Renal cortex interstitium (tissue), 11 donors: ENCODE results near the gene SRP54. TPM values are rescaled to one million over a fixed set of nuclear protein-coding genes. Genes with fewer than 3 reads are reported as not detected.

Experiments
- DNase-seq, 11 donors: peaks; one replicate each; pipeline ENCODE4 v3.0.0-alpha.2; 2013; ENCODE audit warnings: low read depth in 9 of 11, low spot score in 4 of 11; ENCODE audit errors: extremely low read depth in 1 of 11
- polyA plus RNA-seq, 3 donors: library from polyadenylated mRNA; unstranded; fragments of 120-200 nt; gene quantifications; one replicate each; pipeline ENCODE4 v1.2.1, GENCODE V29; 2013; ENCODE audit not compliant: insufficient read length in 3 of 3

The SRP54 gene
- polyA plus RNA-seq, 3 donors, result 65.3 to 80.9 (median 77.4) TPM

DNA sequence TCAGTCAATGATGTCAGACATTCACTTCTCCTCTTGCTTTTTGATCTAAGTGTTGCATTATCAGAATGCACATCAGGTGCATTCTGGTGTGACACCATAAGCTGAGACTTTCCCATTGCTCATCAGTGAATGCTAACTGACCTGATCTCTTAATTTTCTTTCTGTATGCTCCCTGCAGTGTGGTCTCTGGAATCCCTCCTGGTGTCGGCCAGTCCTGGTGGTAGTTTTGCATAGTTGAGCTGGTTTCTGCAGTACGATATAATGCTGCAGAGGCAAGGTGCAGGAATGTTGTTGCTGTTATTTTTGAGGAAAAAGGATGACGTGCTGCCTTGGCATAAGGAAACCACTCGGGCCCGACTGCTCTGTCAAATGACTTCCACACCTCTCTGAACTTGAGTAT lies 11.0 kb upstream of the SRP54 start:
- DNase-seq, result no peak

DNA sequence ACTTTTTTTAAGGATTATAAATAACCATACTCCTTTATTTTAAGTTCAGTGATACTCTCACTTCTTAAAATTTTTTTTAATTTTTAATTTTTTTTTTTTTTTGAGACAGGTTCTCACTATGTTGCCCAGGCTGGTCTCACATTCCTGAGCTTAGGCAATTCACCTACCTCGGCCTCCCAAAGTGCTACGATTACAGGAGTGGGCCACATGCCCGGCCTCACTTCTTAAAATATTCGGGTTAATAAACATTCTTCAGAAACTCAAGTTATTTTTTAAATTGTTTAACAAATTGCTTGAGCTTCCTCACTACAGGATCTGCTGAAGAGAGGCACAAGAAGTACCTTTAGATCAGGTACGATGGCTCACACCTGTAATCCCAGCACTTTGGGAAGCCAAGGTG lies 4.3 kb upstream of the SRP54 start:
- DNase-seq, result no peak

- DNase-seq, result no peak
Observed at GRCh38 chr14:34980337-34980900, 2.4 kb upstream of the SRP54 start.

- DNase-seq, result peak in 8 of 11 donors; percentile 13 to 38 (median 32)
Observed at GRCh38 chr14:34981743-34982420, 910 bp upstream of the SRP54 start.

DNA sequence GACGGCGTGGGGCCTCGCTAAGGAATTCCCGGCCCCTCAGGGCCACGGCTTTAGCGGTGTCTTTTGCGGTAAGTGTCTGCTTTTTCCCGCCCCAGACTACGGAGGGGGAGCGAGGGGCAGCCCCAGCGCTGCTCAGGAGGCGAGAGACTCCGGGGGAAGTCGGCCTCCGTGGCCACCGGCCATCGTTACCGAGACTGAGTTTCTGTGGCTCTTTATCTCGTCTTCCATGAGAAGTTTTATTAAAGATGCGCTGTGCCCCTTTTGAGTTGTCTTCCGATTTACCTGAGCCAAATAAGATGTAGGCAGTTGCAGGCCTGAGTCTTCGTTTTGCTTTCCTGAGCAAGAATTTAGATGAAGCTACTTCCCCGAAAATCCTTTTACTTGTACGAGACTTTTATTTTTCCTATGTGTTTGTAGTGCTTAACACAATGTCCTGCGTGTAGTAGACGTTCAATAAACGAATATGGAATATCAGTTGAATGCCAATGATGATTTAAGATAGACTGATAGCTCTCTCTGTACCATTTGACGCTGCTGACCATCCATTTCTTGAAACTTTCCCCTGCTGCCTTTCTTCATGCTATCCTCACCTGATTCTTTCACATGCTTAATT lies 462 bp downstream of the SRP54 start:
- no peak for DNase-seq

DNA sequence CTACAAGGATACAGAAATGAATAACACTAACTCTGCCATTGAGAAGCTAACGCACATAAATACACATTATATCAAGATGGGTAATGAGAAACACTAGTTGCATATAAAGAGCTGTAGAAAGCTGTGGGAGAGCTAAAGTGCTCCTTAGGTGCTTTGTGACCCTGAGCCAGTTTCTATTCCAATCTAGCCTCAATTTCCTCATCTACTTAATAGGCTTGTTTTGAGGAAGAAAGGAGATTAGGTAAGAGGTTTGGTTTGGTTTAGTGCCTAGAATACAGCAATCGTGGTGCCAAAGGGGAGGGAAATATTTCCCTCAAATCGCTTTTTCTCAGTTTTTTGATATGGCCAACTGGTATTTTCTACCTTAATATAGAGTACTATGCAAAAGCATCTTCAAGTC lies 994 bp downstream of the SRP54 start:
- no peak for DNase-seq

DNA sequence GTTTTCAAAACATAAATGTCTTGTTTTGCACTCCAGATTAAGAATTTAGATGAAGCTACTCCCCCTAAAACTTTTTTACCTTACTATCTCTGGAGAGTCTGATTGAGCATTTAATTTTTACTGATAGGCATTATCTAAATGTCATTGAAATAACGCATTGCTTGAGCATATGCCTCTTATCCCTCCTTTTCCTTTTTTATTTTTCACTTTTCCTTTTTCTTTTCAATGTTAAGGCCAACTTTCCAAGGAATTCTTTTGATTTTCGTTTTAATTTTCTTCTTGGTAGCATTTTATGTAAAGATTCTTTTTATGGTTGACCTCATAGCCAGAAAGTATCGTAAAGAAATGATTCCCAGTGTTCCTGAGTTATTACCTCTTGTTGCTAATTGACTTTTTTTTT lies 2.9 kb downstream of the SRP54 start:
- no peak for DNase-seq

DNA sequence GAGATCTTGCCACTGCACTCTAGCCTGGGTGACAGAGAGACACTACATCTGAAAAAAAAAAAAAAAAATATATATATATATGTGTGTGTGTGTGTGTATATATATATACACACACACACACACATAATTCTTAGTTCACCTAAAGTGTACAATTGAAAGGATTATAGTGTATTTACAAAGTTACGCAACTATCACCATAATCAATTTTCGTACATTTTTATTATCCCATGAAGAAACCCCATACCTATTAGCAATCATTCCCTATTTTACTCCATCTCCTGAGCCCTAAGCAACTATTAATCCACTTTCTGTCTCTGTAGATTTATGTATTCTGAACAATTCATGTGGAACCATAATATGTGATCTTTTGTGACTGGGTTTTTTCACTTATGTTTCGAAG lies 4.4 kb downstream of the SRP54 start:
- no peak for DNase-seq

GRCh38 chr14:34989762-34990161 lies 7.0 kb downstream of the SRP54 start:
- no peak for DNase-seq

GRCh38 chr14:34993426-34993825 lies 10.6 kb downstream of the SRP54 start:
- no peak for DNase-seq

DNA sequence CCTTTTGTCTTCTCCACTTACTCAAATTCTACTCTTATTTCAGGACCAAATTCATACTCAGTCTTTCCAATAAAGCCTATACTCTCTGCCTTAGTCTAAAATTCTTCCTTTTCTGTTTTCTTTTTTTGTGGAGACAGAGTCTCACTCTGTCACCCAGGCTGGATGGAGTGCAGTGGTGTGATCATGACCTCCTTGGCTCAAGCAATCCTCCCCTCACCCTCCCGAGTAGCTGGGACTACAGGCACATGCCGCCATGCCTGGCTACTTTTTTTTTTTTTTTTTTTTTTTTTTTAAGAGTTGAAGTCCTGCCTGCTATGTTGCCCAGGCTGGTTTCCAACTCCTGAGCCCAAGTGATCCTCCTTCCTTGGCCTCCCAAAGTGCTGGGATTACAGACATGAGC lies 11.9 kb downstream of the SRP54 start:
- DNase-seq, result no peak

DNA sequence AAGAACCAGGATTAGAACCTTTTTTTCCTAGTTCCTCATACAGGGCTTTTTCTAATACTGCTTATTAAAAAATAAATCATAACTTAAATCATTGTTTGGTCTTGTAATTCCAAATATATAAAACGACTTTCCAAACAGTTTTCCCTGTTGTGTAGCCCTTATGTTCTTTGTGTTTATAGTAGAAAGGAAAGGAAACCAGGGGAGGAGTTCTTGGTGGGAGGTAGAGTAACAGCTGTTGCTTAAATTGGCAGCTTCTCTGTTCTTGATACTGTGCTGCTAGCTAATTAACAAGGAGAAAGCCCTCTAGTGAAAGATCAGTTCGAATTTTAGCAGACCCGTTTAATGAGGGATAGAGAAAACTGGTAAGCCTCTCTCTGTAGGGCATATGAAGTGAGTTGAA lies 15.0 kb downstream of the SRP54 start:
- DNase-seq, result no peak

DNA sequence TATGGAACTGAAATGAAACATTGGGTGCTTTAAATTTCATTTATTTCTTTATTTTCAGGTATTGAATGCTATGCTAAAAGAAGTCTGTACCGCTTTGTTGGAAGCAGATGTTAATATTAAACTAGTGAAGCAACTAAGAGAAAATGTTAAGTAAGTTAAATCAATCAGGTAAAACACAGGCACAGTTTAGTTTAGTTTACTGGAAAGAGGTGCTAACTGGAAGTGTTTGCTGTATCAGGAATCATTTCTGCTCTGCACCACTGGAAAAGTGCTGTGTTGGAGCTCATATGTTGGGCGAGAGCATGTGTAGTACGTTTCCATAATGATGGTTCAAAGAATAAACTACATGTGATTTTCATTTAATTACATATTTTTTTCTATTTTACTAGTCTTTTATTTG lies 16.7 kb downstream of the SRP54 start:
- no peak for DNase-seq

GRCh38 chr14:35001621-35002020 lies 18.8 kb downstream of the SRP54 start:
- no peak for DNase-seq

DNA sequence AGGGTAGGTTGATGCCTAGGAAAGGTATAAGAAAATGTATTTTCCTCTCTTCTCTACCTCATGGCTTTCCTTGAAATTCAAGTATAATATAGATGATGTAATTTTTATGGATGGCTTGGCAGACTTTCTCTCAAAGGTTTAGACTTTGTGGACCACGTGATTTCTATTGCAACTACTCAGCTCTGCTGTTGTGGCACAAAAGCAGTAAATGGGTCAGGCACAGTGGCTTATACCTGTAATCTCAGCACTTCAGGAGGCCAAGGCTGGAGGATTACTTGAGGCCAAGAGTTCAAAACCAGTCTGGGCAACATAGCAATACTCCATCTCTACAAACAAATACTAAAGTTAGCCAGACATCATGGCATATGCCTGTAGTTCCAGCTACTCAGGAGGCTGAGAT lies 22.0 kb downstream of the SRP54 start:
- DNase-seq, result no peak

DNA sequence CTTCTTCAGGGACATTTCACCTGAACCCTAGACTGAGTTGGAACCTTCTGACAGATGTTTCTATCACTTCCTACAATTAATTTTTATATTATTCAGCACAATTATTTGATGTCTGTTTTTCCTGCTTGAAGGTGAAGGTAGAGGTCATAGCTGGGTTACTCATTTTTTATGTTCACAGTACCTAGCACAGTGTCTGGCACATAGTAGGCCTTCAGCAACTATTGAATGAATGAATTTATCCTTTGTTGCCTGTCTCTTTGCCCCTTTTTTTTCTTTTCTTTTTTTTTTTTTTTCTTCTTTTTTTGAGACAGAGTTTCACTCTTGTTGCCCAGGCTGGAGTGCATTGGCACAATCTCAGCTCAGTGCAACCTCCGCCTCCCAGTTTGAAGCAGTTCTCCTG lies 33.8 kb downstream of the SRP54 start:
- DNase-seq, result no peak

DNA sequence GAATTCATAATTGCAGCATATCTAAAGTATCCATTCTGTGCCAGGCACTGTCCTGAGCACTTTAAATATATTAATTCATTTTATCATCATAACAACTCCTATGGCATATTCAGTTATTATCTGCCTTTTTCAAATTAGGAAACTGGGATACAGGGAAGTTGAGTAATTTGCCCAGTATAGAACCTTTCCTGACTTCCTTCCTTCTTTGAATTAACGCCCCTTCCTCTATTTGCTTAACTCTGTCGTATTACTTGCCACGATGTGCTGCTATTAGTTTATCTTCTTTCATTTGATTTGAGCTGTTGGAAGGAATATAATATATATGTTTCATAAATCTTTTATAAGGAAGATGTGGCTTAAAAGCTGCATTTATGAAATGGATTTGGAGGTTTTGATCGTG lies 37.9 kb downstream of the SRP54 start:
- no peak for DNase-seq

DNA sequence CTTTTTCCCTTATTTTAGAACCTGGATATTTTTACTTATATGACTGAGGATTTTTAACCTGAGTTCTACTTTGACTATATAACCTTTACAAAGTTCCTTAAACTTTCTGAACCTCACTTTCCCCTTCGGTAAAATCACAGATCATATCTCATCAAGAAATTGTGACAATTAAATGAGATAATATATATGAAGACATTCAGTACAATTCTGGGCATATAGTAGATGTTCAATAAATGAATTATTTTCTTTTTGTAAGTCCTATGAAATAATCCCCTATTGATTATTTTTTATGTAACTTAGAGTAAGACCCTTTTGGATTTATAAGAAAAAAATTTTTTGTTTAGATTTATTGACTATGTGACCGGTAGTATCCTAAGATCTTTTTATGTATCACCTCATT lies 45.6 kb downstream of the SRP54 start:
- no peak for DNase-seq

DNA sequence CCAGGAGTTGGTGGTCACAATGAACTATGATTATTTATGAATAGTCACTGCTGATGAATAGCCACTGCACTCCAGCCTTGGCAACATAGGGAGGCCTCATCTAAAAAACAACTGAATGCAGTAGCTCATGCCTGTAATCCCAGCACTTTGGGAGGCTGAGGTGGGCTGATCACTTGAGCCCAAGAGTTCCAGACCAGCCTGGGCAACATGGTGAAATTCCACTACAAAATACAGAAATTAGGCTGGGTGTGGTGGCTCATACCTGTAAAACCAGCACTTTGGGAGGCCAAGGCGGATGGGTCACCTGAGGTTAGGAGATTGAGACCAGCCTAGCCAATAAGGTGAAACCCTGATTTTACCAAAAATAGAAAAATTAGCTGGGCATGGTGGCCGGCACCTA lies 49.8 kb downstream of the SRP54 start:
- DNase-seq, result no peak

DNA sequence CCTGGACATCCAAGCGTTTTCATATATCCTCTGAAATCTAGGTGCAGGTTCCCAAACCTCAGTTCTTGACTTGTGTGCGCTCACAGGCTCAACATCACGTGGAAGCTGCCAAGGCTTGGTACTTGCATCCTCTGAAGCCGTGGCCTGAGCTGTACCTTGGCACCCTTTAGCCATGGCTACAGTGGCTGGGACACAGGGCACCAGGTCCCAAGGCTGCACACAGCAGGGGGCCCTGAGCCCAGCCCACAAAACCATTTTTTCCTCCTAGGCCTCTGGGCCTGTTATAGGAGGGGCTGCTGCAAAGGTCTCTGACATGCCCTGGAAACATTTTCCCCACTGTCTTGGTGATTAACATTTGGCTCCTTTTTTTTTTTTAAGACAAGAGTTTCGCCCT lies 51.6 kb downstream of the SRP54 start:
- no peak for DNase-seq
